GM23248 (cell line): Measurements from ENCODE around the gene WWOX. TPM values are rescaled to one million over a fixed set of nuclear protein-coding genes. Genes with fewer than 3 reads are reported as not detected.

Experiments used
- DNase-seq: peaks from one replicate; pipeline ENCODE4 v3.0.0-alpha.2; 2015
- H2AFZ ChIP-seq: fragments of 200-600 bp; sonication (generic); 2 replicates; pipeline ENCODE4 v1.6.1; 2016; ENCODE audit warnings: antibody characterized with exemption
- H3F3A ChIP-seq: fragments of 200-600 bp; sonication (generic); 2 replicates; pipeline ENCODE4 v1.6.1; 2016; ENCODE audit warnings: mild to moderate bottlenecking, antibody characterized with exemption, mixed run types; ENCODE audit not compliant: insufficient read depth
- H3K27ac ChIP-seq: fragments of 200-600 bp; sonication (generic); 2 replicates; pipeline ENCODE4 v1.5.1; 2016; ENCODE audit warnings: mild to moderate bottlenecking
- H3K27me3 ChIP-seq: fragments of 200-600 bp; sonication (generic); replicated peaks from 2 replicates; pipeline ENCODE4 v1.6.1; 2016; ENCODE audit warnings: mild to moderate bottlenecking; ENCODE audit not compliant: insufficient read depth
- H3K36me3 ChIP-seq: fragments of 200-600 bp; sonication (generic); 2 replicates; pipeline ENCODE4 v1.6.1; 2016; ENCODE audit warnings: low read depth, mild to moderate bottlenecking
- H3K4me1 ChIP-seq: fragments of 200-600 bp; sonication (generic); 2 replicates; pipeline ENCODE4 v1.6.1; 2016; ENCODE audit warnings: mild to moderate bottlenecking; ENCODE audit not compliant: insufficient read depth
- H3K4me2 ChIP-seq: fragments of 200-600 bp; sonication (generic); one replicate; pipeline ENCODE4 v1.6.1; 2016; ENCODE audit warnings: mild to moderate bottlenecking; ENCODE audit not compliant: unreplicated experiment
- H3K4me3 ChIP-seq: fragments of 200-600 bp; sonication (generic); 2 replicates; pipeline ENCODE4 v1.5.1; 2016; ENCODE audit warnings: mild to moderate bottlenecking
- H3K79me2 ChIP-seq: fragments of 200-600 bp; sonication (generic); 2 replicates; pipeline ENCODE4 v1.6.1; 2016; ENCODE audit warnings: mild to moderate bottlenecking; ENCODE audit not compliant: insufficient read depth
- H3K9ac ChIP-seq: fragments of 200-600 bp; sonication (generic); 2 replicates; pipeline ENCODE4 v1.6.1; 2016; ENCODE audit warnings: mild to moderate bottlenecking
- H3K9me2 ChIP-seq: fragments of 200-600 bp; sonication (generic); 2 replicates; pipeline ENCODE4 v1.6.1; 2016; ENCODE audit warnings: mixed run types, mild to moderate bottlenecking, moderate library complexity; ENCODE audit not compliant: insufficient read depth
- H3K9me3 ChIP-seq: fragments of 200-600 bp; sonication (generic); one replicate; pipeline ENCODE4 v1.6.1; 2017; ENCODE audit warnings: low read depth
- H4K20me1 ChIP-seq: fragments of 200-600 bp; sonication (generic); 2 replicates; pipeline ENCODE4 v1.6.0; 2016; ENCODE audit not compliant: insufficient read depth
- EZH2 ChIP-seq: fragments of 200-600 bp; sonication (generic); IDR thresholded peaks from 2 replicates; pipeline ENCODE4 v1.6.1; 2018; ENCODE audit warnings: antibody characterized with exemption, mild to moderate bottlenecking; ENCODE audit not compliant: insufficient read depth, poor library complexity, severe bottlenecking
- EZH2phosphoT487 ChIP-seq: fragments of 200-600 bp; sonication (generic); IDR thresholded peaks from 2 replicates; pipeline ENCODE4 v1.6.1; 2018; ENCODE audit warnings: antibody characterized with exemption, moderate library complexity, mild to moderate bottlenecking, low read depth; ENCODE audit not compliant: insufficient read depth
- WGBS, 2 experiments: methylation state at CpG; one replicate each; pipeline ENCODE4 v1.1.6; 2015 to 2017; ENCODE audit warnings: low lambda C conversion rate in 2 of 2, low coverage in 1 of 2; ENCODE audit errors: missing lambda C conversion rate in 2 of 2; 5-methylcytosine and 5-hydroxymethylcytosine counted together
- in situ Hi-C: fragments of 300-500 bp; cut with MboI; formaldehyde crosslinking; loops from 2 replicates; pipeline ENCODE4 v1.15.0; 2020
- polyA plus RNA-seq: library from polyadenylated mRNA; unstranded; fragments of >200 nt; fragmentation: Nextera tagmentation; extraction: Ambion mirVana; gene quantifications from 2 replicates; pipeline ENCODE4 v1.2.1, GENCODE V29; 2016
- total RNA-seq: library from RNA; depleted of rRNA; stranded (reverse); fragments of >200 nt; shearing (Covaris generic); gene quantifications from 2 replicates; pipeline ENCODE4 v1.2.3, GENCODE V29; 2014

WWOX gene
- total and polyA plus RNA-seq, 2 experiments from 2014 or later = 4.5 to 6.6 TPM

DNA sequence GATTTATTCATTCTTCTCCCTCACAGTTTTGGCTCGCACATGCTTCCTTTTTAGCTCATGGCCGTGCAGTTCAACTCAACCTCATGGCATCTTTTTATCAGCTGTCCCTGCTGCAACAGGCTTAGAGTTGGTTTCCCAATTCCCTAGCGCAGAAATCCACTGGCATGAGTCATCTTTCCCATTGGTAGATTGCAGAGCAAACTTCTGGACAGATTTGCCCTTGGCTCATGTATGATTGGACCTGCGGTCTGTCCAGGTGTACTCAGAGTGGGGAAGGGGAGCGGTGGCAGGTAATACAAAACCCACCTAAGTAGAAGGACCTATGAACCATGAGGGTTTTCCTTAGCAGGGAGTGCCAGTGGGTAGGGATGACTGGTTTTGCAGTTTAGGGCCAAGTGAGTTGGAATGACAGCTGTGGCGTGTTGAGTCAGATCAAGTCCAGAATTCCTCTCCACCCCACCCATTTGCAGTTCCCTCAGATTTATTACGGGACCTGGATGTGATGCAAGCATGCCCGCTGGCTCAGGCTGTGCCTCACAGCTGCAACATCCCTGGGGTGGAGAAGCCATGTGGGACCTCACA is 584.7 kb downstream of the WWOX start:
- peak overlapping the region; percentile 49 for H3K4me3 ChIP-seq
- H3K9me3 ChIP-seq = no peaks in the 10 kb centered on the region
- peak overlapping the region; percentile 68 for H3K9ac ChIP-seq
- H3K9me2 ChIP-seq = no peaks in the 10 kb centered on the region
- peak overlapping the region; percentile 85 for H3K4me2 ChIP-seq
- H3K79me2 ChIP-seq = no peaks in the 10 kb centered on the region
- 3 to 5% methylated on average over 8 of the region's 8 CpGs for WGBS, 2 experiments
- no peak for TF ChIP-seq EZH2phosphoT487
- no peak for TF ChIP-seq EZH2
- peak overlapping the region; percentile 95 for H3K27ac ChIP-seq
- in situ Hi-C loops = no loop called here
- peak overlapping the region; percentile 63 for H2AFZ ChIP-seq
- H4K20me1 ChIP-seq = no peaks in the 10 kb centered on the region
- no peaks in the 10 kb centered on the region for H3K27me3 ChIP-seq
- H3K4me1 ChIP-seq = peaks cover 27% of the 10 kb centered on the region
- peak; percentile 95 for DNase-seq
- peaks cover 27% of the 10 kb centered on the region for H3F3A ChIP-seq
- H3K36me3 ChIP-seq = no peaks in the 10 kb centered on the region

DNA sequence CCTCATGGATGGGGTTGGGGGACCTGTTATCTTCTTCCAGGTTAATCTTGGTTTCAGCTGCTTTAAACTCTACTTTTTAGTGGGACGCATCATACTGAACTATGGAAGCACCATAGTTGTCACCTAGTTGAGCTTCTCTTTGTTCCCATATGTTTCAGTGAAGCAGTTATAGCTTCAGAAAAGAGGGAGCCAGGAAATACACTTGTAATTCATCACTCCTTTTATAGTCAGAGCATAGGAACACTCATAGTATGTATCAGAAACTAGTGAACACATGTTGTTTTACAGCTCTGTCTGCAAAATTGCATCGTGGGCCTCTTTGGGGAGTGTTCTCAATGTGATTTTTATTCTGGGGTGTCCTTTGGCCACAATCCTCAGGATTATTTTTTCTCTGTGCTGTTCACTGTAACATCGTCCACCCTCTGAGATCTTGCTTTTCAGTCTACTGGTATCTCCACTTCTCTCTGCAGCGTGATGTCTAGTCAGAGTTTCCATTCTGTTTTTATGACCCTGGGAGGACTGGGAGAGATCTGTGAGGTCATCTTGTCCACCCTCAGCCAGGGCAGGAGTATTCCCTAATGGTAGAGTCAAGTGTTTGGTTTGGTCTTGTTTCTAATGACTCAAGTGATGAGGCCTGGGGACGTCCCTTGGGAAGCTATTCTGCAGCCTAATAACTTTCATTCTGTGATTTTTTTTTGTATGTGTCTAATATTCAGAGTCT is 585.4 kb downstream of the WWOX start:
- no peaks in the 10 kb centered on the region for H3K9me3 ChIP-seq
- peak overlapping the region; percentile 68 for H3K9ac ChIP-seq
- TF ChIP-seq EZH2phosphoT487 (no peak), EZH2 (no peak)
- H3K4me2 ChIP-seq = peak overlapping the region; percentile 85
- peak overlapping the region; percentile 63 for H2AFZ ChIP-seq
- peak overlapping the region; percentile 49 for H3K4me3 ChIP-seq
- peak overlapping the region; percentile 95 for H3K27ac ChIP-seq
- peak; percentile 82 for DNase-seq
- no peaks in the 10 kb centered on the region for H3K36me3 ChIP-seq
- H4K20me1 ChIP-seq = no peaks in the 10 kb centered on the region
- in situ Hi-C loops = no loop called here
- 9 to 15% methylated on average over 5 of the region's 5 CpGs for WGBS, 2 experiments
- peaks cover 27% of the 10 kb centered on the region for H3F3A ChIP-seq
- H3K9me2 ChIP-seq = no peaks in the 10 kb centered on the region
- H3K79me2 ChIP-seq = no peaks in the 10 kb centered on the region
- H3K4me1 ChIP-seq = peaks cover 27% of the 10 kb centered on the region
- H3K27me3 ChIP-seq = no peaks in the 10 kb centered on the region

GRCh38 chr16:78686601-78687000 is 587.1 kb downstream of the WWOX start:
- Histone ChIP-seq H3K36me3 (no peaks in the 10 kb centered on the region), H3K4me2 (no peak overlapping the region), H3K27me3 (no peaks in the 10 kb centered on the region), H3K27ac (no peak overlapping the region), H3K79me2 (no peaks in the 10 kb centered on the region), H3K9ac (no peak overlapping the region), H3K9me2 (no peaks in the 10 kb centered on the region), H3K4me3 (no peak overlapping the region), H3K9me3 (no peaks in the 10 kb centered on the region), H3F3A (peaks cover 27% of the 10 kb centered on the region), H3K4me1 (peaks cover 27% of the 10 kb centered on the region), H4K20me1 (no peaks in the 10 kb centered on the region), H2AFZ (no peak overlapping the region)
- DNase-seq = no peak
- 58 to 60% methylated on average over 5 of the region's 5 CpGs for WGBS, 2 experiments
- in situ Hi-C loops = no loop called here
- no peak for TF ChIP-seq EZH2
- TF ChIP-seq EZH2phosphoT487 = no peak

DNA sequence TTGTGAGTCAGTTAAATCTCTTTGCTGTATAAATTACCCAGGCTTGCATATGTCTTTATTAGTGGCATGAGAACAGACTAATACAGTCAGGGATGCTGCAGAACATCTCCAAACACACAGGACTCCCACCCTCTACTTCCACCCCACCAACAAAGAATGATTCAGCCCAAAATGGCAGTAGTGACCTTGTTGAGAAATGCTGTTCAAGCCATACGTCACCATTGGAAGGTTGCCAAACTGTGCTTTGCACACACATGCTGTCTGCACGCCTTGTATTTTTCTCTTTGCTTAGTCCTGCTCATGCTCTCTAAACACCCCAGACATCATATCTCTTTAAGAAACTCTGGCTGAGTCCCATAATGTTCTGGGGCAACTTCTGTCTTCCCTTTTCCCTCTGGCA is 589.6 kb downstream of the WWOX start:
- Histone ChIP-seq H3K4me2 (no peak overlapping the region), H3K4me1 (peaks cover 17% of the 10 kb centered on the region), H3K27me3 (no peaks in the 10 kb centered on the region), H4K20me1 (no peaks in the 10 kb centered on the region), H3K4me3 (no peak overlapping the region), H3K9me3 (no peaks in the 10 kb centered on the region), H3K79me2 (no peaks in the 10 kb centered on the region), H2AFZ (no peak overlapping the region), H3K9me2 (no peaks in the 10 kb centered on the region), H3K36me3 (no peaks in the 10 kb centered on the region), H3F3A (peaks cover 19% of the 10 kb centered on the region), H3K27ac (no peak overlapping the region), H3K9ac (no peak overlapping the region)
- no peak for TF ChIP-seq EZH2
- no peak for TF ChIP-seq EZH2phosphoT487
- peak; percentile 9 for DNase-seq
- WGBS, 2 experiments = 52% methylated on average over 2 of the region's 2 CpGs
- in situ Hi-C loops = no loop called here
